SK-N-MC (cell line): ENCODE data around the gene PLA1A.

ENCODE experiments used
- EZH2 ChIP-seq: fragments of 200-600 bp; sonication (generic); IDR thresholded peaks from one replicate; pipeline ENCODE4 v1.6.1; 2017; ENCODE audit warnings: antibody characterized with exemption
- POLR2AphosphoS5 ChIP-seq: IDR thresholded peaks from 2 replicates; pipeline ENCODE4 v1.6.1; 2012; ENCODE audit warnings: mild to moderate bottlenecking, low read depth, low read length, borderline replicate concordance

DNA sequence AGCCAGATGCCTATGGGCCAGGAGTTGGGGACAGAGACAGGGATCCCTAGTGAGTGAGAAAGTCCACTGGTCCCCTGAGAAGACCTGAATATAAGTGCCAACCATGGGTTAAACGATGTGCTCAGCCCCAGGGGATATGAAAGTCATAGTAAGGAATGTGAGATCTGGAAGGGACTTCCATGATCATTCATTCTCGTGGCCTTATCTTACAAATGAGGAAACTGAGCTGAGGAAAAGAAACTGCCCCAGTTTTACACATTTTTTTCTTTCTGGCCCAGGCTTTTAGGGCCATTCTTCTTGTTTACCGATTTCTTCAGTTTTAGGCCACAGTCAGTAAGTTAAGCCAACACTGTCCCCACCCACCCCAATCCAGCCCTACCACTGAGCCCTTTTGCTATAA, 49.3 kb upstream of the PLA1A start:
- TF ChIP-seq EZH2 = no peak
- no peak for TF ChIP-seq POLR2AphosphoS5
